Activated T-helper 17 cell treated with anti-CD3 and anti-CD28 coated beads, Interleukin-2, amount 50 U/mL, for 72 hours (primary cell): Measurements from ENCODE around the gene PNPLA3. TPM values are rescaled to one million over a fixed set of nuclear protein-coding genes. Genes with fewer than 3 reads are reported as not detected.

Source experiments
- ATAC-seq: fragments of 150-1000 bp; cut with Tn5 transposase; replicated peaks from 2 replicates; pipeline ENCODE4 v1.10.0; 2021; ENCODE audit warnings: mild to moderate bottlenecking, moderate library complexity
- H3K27ac Mint-ChIP-seq: one replicate; pipeline ENCODE4 v1.8.0; 2022; ENCODE audit warnings: mixed read lengths
- H3K27me3 Mint-ChIP-seq: one replicate; pipeline ENCODE4 v1.8.0; 2022; ENCODE audit warnings: mixed read lengths
- H3K36me3 Mint-ChIP-seq: one replicate; pipeline ENCODE4 v1.8.0; 2022; ENCODE audit warnings: low read depth, mild to moderate bottlenecking, mixed read lengths
- H3K4me1 Mint-ChIP-seq: one replicate; pipeline ENCODE4 v1.8.0; 2022; ENCODE audit warnings: mixed read lengths
- H3K4me3 Mint-ChIP-seq: one replicate; pipeline ENCODE4 v1.8.0; 2022; ENCODE audit warnings: mild to moderate bottlenecking, mixed read lengths
- H3K9me3 Mint-ChIP-seq: one replicate; pipeline ENCODE4 v1.8.0; 2022; ENCODE audit warnings: mixed read lengths
- total RNA-seq, 2 donors: library from RNA; stranded (reverse); gene quantifications; one replicate each; pipeline ENCODE4 v1.2.3, GENCODE V29; 2022

The PNPLA3 gene
- total RNA-seq, 2 donors from 2014 or later, result 0.13 to 0.16 TPM

DNA sequence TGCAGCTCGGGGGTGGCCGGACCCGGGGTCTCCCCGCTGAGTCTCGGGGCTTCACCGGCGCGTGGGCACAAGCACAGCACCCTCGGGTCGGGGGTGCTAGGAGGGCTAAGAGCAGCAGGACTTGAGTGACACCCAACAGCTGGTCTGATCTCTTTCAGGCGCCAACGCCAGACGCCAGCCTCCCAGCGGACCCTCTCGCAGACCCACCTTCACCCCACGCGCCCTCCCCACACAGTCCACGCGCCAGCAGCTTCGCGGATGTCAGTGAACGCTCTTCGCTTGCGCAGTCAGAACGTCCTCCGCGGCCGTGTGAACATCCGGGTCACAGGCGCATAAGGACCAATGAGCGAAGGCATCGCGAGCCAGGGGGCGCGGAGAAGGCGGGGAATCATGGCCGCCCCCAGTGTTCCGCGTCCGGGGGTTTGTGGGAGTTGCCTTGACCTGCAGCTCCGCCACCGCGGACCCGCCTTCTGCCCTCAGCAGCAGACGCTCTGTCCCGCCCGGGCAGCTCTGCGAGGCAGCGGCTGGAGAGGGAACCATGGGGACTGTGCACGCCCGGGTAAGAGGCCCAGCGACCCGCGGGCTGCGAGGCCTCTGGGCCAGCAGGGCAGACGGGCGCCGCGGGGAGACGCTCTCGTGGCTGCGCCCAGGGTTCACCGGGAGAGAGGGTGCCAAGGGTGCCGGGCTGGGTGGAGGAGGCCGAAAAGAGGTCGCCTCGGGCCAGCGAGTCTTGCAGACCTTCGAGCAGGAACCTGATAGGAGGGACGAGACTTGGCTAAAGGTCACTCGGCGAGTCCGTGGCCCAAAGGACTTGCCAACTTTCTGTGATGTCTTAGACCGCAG is 31.7 kb downstream of the PNPLA3 start, which contains the start of gene SAMM50:
Gene SAMM50 (plus strand): TSS at position 403 of the 843 bp plus-strand sequence. CDS start 136 bp downstream, at position 539.
- ATAC-seq, result peak; percentile 99
- peak within 1 kb of the TSS; percentile 94 for H3K4me3 Mint-ChIP-seq
- H3K36me3 Mint-ChIP-seq, result peaks cover 26% of the 10 kb centered on the region
- no peaks in the 10 kb centered on the region for H3K27me3 Mint-ChIP-seq
- no peaks in the 10 kb centered on the region for H3K9me3 Mint-ChIP-seq
- peaks cover 22% of the 10 kb centered on the region for H3K4me1 Mint-ChIP-seq
- H3K27ac Mint-ChIP-seq, result peak within 1 kb of the TSS; percentile 95

DNA sequence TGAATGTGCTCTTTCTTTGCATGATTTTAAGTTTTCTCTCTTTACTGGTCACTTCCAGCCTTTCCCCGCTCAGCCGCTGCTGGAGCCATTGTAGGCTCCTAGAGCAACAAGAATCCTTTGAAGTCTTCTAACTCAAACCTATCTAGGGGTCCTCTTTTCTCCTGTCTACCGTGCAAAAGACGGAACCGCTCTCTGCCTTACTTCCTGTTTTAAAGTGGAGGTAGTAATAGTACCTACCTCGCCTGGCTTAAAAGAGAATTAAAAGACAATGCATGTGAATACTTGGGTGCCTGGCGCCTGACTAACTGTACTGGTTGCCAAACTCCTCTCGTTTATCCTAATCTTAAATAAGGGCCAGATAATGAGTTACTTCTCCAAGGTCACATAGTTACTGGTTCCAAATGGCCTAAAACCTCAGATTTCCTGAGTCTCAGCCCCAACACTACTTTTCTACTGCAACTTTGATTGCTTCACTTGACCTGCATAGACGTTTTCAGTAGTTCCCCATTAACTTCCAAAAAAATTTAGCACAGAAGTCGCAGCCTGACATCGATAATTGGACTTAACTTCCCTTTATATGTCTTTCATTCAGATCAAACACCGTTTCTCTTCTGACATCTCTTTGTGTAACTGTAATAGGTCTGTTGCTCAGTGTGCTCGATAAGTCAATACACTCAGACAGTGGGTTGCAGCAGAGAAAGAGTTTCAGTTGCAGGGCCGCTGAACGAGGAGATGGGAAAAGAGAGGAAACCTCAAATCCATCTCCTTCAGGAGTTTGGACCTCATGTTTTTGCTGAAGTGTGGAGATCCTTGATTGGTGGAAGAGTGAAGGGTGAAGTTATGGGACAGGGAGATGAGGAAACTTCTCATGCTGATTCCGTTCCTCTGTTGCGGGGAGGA is 32.5 kb downstream of the PNPLA3 start:
- Mint-ChIP-seq H3K27me3 (no peaks in the 10 kb centered on the region), H3K9me3 (no peaks in the 10 kb centered on the region), H3K4me3 (peak overlapping the region; percentile 94), H3K4me1 (peaks cover 22% of the 10 kb centered on the region), H3K27ac (peak overlapping the region; percentile 95), H3K36me3 (peaks cover 26% of the 10 kb centered on the region)
- ATAC-seq, result no peak

DNA sequence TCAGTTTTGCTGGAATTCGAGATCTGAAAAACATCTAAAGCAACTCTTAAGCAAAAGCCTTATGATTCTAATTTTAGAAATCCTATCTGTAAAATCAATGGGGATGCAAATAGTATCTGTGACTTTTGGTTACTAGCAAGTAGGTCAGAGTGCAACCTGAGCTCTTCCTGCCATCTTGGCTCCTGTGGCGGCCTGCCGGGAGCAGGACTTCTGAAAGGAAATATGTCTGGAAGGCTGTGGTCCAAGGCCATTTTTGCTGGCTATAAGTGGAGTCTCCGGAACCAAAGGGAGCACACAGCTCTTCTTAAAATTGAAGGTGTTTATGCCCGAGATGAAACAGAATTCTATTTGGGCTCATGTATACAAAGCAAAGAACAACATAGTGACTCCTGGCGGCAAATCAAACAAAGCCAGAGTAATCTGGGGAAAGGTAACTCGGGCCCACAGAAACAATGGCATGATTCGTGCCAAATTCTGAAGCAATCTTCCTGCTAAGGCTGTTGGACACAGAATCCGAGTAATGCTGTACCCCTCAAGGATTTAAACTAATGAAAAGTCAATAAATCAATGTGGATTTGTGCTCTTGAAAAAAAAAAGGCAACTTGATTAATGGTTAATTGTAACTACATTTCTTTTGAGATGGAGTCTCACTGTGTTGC is 33.3 kb downstream of the PNPLA3 start:
- no peak for ATAC-seq
- Mint-ChIP-seq H3K27me3 (no peaks in the 10 kb centered on the region), H3K9me3 (no peaks in the 10 kb centered on the region), H3K4me3 (peak overlapping the region; percentile 94), H3K36me3 (peaks cover 26% of the 10 kb centered on the region), H3K4me1 (peaks cover 22% of the 10 kb centered on the region), H3K27ac (no peak overlapping the region)

DNA sequence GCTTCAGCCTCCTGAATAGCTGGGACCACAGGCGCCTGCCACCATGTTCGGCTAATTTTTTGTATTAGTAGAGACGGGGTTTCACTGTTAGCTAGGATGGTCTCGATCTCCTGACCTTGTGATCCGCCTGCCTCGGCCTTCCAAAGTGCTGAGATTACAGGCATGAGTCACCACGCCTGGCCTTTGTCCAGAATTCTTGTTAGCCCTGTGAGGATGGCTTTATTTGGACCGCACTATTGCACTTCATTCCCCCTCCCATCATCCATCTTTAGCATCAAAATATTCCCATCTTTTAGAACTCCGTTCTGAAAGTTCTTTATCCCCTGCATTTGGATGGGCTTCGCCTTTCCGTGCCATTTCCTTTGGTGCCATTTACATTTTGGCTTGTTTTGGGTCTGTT is 34.3 kb downstream of the PNPLA3 start:
- no peaks in the 10 kb centered on the region for H3K9me3 Mint-ChIP-seq
- no peak overlapping the region for H3K27ac Mint-ChIP-seq
- H3K27me3 Mint-ChIP-seq, result no peaks in the 10 kb centered on the region
- H3K36me3 Mint-ChIP-seq, result peaks cover 26% of the 10 kb centered on the region
- H3K4me3 Mint-ChIP-seq, result no peak overlapping the region
- peaks cover 22% of the 10 kb centered on the region for H3K4me1 Mint-ChIP-seq
- no peak for ATAC-seq

DNA sequence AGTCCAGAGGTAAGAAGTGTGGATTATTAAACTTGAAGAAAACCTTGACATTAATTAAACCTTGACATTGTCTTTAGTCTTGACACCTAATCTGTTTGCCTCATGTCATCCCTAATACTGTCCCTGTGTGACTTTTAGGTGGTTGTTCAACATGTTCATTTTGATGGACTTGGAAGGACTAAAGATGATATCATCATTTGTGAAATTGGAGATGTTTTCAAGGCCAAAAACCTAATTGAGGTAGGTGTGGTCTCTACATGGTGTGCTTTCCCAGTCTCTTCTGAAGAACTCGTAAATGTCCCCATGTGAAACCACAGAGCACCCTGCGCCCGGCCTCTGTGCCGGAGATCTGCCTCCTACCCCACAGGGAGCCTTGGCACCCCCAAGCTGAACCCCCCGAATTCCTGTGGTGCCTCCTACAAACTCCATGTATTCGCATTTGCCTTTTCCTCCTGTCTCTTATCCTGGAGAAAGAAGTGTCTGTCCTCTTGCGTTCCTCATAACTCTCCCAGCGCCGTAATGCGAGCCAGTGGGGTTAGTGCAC is 40.8 kb downstream of the PNPLA3 start:
- no peak overlapping the region for H3K4me3 Mint-ChIP-seq
- no peaks in the 10 kb centered on the region for H3K9me3 Mint-ChIP-seq
- H3K4me1 Mint-ChIP-seq, result peaks cover 6% of the 10 kb centered on the region
- H3K36me3 Mint-ChIP-seq, result peaks cover 72% of the 10 kb centered on the region
- H3K27ac Mint-ChIP-seq, result no peak overlapping the region
- no peak for ATAC-seq
- no peaks in the 10 kb centered on the region for H3K27me3 Mint-ChIP-seq

DNA sequence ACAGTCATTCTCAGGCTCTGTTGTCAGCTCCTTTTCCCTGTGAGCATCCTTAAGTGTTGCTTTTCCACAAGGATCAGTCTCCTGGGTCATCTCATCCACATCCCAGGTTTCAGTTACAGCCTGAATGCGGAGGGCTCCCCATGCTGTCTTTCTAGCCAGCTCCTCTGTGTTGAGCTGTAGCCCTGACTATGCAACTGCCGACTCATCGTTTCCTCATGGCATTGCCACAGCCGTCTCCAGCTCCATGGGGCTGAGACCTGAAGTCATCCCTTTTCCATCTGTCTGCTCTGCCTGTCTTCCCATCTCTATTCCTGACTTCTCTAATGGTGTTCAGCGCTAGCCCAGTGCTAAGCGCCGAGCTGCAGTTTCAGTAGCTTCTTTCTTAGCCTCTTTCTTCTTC is 43.5 kb downstream of the PNPLA3 start:
- H3K9me3 Mint-ChIP-seq, result no peaks in the 10 kb centered on the region

DNA sequence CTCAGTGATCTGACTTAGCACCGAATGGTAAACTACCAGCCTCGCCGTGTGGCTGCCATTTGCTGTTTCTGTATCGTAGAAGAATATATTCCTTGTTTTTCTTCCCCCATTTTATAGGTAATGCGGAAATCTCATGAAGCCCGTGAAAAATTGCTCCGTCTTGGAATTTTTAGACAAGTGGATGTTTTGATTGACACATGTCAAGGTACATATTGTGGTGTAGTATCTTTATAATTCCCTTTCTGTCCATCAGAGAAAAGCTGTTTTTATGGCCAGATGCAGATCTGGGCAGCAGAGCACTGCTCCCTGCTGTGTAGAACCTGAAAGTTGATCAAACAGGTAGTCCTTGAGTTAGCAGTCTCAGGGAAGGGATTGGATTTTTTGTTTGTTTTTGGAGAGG is 45.0 kb downstream of the PNPLA3 start:
- H3K4me1 Mint-ChIP-seq, result peaks cover 6% of the 10 kb centered on the region
- H3K27ac Mint-ChIP-seq, result no peak overlapping the region
- no peak overlapping the region for H3K4me3 Mint-ChIP-seq
- no peaks in the 10 kb centered on the region for H3K27me3 Mint-ChIP-seq
- no peak for ATAC-seq
- no peaks in the 10 kb centered on the region for H3K9me3 Mint-ChIP-seq
- peaks cover 96% of the 10 kb centered on the region for H3K36me3 Mint-ChIP-seq

More for the DNA sequence above, 43.5 kb downstream of the PNPLA3 start:
- Mint-ChIP-seq H3K4me1 (peaks cover 6% of the 10 kb centered on the region), H3K36me3 (peaks cover 88% of the 10 kb centered on the region), H3K27me3 (no peaks in the 10 kb centered on the region), H3K27ac (no peak overlapping the region), H3K4me3 (no peak overlapping the region)
- ATAC-seq, result no peak

DNA sequence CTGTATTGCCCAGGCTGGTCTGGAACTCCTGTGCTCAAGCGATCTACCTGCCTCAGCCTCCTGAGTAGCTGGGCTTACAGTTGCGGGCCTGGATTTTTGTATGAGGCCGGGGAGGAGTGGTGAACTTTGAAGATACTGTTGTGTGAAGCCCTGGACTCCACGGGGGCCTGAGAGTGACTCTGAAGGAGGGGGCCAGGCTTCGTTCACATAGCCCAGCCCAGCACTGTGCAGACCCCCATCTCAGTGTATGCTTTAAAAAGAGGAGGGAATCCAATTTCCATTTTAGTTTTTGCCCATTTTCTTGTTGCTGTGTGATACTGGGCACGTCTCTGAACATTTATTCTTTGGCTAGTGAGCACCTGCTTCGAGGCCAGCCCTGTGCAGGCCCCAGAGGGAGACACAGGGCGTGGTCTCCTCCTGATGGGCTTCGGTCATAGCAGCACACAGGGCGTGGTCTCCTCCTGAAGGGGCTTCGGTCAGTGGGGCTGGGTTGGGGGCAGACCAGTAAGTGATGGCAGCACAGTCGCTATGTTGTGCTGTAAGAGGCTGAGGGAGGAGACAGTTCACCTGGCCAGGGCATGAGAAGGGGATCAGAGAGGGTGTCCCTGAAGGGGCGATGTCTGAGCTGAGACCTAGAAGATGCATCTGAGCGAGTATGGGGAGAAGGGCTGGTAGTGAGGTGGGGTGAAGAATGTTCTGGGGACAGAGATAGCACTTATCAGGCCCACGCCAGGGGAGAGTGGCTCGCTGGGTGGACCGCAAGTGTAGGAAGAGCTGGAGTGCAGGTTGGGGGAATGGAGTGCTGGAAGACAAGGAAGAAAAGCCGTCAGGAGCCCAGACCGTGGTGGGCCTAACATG is 45.6 kb downstream of the PNPLA3 start:
- no peak for ATAC-seq
- Mint-ChIP-seq H3K9me3 (no peaks in the 10 kb centered on the region), H3K27me3 (no peaks in the 10 kb centered on the region), H3K4me1 (peaks cover 6% of the 10 kb centered on the region), H3K4me3 (no peak overlapping the region), H3K36me3 (peaks cover 96% of the 10 kb centered on the region), H3K27ac (no peak overlapping the region)

DNA sequence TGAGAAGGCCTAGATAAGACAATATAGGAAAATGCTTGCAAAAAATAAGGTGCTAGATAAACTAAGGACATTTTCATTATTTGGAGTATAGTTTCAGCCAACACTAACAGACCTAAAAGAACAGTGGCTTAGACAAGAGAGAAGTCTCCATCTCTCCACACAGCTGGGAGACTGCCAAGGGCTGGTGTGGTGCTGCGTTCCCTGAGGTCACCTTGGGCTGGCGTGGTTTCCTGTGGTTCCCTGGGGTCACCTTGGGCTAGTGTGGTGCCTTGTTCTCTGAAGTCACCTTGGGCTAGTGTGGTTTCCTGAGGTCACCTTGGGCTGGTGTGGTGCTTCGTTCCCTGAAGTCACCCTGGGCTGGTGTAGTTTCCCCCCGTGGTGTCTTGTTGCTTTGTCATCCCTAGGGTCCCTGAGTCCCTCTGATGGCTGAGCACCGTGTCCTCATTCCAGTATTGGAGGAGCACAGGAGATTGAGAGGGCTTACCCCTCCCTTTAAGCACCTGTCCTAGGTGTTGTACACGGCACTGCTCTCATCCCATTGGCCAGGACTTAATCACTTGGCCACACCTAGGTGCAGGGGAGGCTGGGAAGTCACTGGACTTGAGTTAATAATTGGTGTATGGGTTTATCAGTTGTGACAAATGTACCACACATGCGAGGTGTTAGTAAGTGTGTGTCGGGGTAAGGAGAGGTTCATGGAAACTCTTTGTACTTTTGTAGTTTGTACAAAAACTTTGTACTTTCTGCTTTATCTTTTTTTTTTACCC is 46.6 kb downstream of the PNPLA3 start:
- H3K36me3 Mint-ChIP-seq, result peaks cover 93% of the 10 kb centered on the region
- ATAC-seq, result no peak
- H3K4me1 Mint-ChIP-seq, result peaks cover 6% of the 10 kb centered on the region
- H3K27me3 Mint-ChIP-seq, result no peaks in the 10 kb centered on the region
- H3K4me3 Mint-ChIP-seq, result no peak overlapping the region
- H3K27ac Mint-ChIP-seq, result no peak overlapping the region
- H3K9me3 Mint-ChIP-seq, result no peaks in the 10 kb centered on the region

DNA sequence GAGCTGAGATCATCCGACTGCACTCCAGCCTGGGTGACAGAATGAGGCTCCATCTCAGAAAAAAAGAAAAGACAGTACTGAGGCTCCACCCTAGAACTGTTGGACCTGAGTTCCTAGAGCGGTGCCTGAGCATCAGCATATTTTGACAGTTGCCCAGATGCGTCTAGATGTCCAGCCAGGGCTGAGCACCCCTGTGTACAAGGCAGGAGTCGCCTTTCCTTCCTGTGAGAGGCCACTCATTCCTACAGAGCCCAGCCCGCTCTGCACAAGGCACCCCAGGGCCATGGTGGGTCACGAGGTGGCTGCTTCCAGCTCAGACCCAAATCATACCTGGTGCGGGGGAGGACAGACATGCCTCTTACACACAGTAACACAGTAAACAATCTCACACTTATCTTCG is 47.5 kb downstream of the PNPLA3 start:
- Mint-ChIP-seq H3K4me1 (peaks cover 6% of the 10 kb centered on the region), H3K36me3 (peaks cover 93% of the 10 kb centered on the region)

DNA sequence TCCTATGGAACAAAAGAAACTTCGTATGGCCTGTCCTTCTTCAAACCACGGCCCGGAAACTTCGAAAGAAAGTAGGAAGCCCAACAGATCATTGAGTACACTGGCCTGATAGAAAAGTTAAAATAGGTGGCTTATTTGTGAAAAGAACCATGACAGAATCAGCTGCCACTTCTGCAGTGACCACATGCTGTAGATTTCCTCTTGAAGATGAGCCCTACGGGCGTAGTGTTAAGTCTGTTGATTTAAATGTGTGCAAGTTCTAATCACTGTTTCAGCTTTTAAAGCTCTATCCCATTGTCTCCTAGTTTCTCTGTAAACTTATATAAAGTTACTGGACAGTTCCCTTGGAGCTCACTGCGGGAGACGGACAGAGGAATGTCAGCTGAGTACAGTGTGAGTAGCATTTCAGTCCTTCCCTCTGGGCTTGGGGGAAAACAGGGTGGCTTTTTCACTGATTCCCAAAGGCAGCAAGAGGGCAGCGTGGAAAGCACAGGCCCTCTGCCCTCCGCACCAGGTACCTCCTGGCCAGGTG is 49.4 kb downstream of the PNPLA3 start:
- Mint-ChIP-seq H3K36me3 (peaks cover 93% of the 10 kb centered on the region), H3K9me3 (no peaks in the 10 kb centered on the region), H3K27me3 (no peaks in the 10 kb centered on the region), H3K27ac (no peak overlapping the region), H3K4me3 (no peak overlapping the region), H3K4me1 (no peaks in the 10 kb centered on the region)
- no peak for ATAC-seq

More for the DNA sequence above, 47.5 kb downstream of the PNPLA3 start:
- Mint-ChIP-seq H3K27ac (no peak overlapping the region), H3K4me3 (no peak overlapping the region), H3K27me3 (no peaks in the 10 kb centered on the region), H3K9me3 (no peaks in the 10 kb centered on the region)
- no peak for ATAC-seq

DNA sequence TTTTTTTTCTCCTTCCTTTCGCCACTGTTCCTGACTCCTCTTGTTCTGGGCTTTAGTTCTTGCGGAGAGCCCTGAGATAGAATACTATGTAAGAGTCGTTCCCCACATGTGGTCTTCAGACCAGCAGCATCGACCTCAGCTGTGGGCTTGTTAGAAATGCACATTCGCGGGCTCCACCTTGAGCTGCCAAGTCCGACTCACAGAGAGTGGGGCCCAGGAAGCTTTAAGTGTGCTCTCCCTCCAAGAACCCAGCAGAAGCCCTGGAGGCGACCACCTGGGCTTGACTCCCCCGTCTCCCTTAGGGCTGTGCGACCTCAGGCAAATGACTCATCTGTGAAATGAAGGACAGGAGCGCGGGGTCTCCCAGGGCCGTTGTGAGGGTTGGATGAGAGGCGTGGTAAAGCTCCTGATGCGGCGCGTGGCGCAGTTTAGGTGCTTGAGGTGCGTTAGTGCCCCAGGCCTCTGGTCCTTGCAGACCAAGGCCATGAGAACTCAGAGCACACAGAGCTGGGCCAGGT is 50.5 kb downstream of the PNPLA3 start:
- Mint-ChIP-seq H3K27me3 (no peaks in the 10 kb centered on the region), H3K9me3 (no peaks in the 10 kb centered on the region), H3K36me3 (peaks cover 93% of the 10 kb centered on the region), H3K27ac (no peak overlapping the region), H3K4me1 (no peaks in the 10 kb centered on the region), H3K4me3 (no peak overlapping the region)
- ATAC-seq, result no peak
